GM12872 (cell line): ENCODE measurements around the gene PPP3CB.

Source experiments
- CTCF ChIP-seq: IDR thresholded peaks from 3 replicates; pipeline ENCODE4 v1.5.1; 2011; ENCODE audit warnings: low read depth, mild to moderate bottlenecking, low read length, moderate library complexity; ENCODE audit not compliant: insufficient read depth

The PPP3CB gene

GRCh38 chr10:73439605-73440312 is 56.1 kb downstream of the PPP3CB start:
- TF ChIP-seq CTCF, result no peak

GRCh38 chr10:73439055-73439454 is 56.8 kb downstream of the PPP3CB start:
- no peak for TF ChIP-seq CTCF

GRCh38 chr10:73433538-73433867 is 62.3 kb downstream of the PPP3CB start, which contains the start of gene MSS51:
MSS51 (minus strand) TSS chr10:73433561; CDS start chr10:73428284, 5,277 bp downstream.
- no peak for TF ChIP-seq CTCF

- no peak for TF ChIP-seq CTCF
Observed at GRCh38 chr10:73432646-73433537, 62.9 kb downstream of the PPP3CB start.

GRCh38 chr10:73426318-73426717 is 69.5 kb downstream of the PPP3CB start:
- no peak for TF ChIP-seq CTCF

- TF ChIP-seq CTCF, result no peak
Observed at GRCh38 chr10:73424478-73424877, 71.3 kb downstream of the PPP3CB start.

- no peak for TF ChIP-seq CTCF
Observed at GRCh38 chr10:73423309-73423708, 72.5 kb downstream of the PPP3CB start.
